GM10266 (cell line): ENCODE results near the gene KDM4C.

Experiments
- DNase-seq: peaks from one replicate; pipeline ENCODE4 v3.0.0; 2012; ENCODE audit errors: extremely low spot score
- CTCF ChIP-seq: IDR thresholded peaks from 2 replicates; pipeline ENCODE4 v1.5.1; 2012; ENCODE audit warnings: mild to moderate bottlenecking, low read depth; ENCODE audit not compliant: control insufficient read depth, insufficient read depth; ENCODE audit errors: missing control alignments

The KDM4C gene

GRCh38 chr9:7115606-7116005 lies 357.8 kb downstream of the KDM4C start:
- no peak for TF ChIP-seq CTCF
- DNase-seq, result no peak

- DNase-seq, result peak; percentile 21
These were observed 360.1 kb downstream of the KDM4C start for GRCh38 chr9:7117676-7118561.

GRCh38 chr9:7118633-7119032 lies 360.9 kb downstream of the KDM4C start:
- DNase-seq, result peak; percentile 12
- TF ChIP-seq CTCF, result no peak

More at GRCh38 chr9:7117676-7118561, 360.1 kb downstream of the KDM4C start:
- no peak for TF ChIP-seq CTCF

GRCh38 chr9:7119612-7120011 lies 361.8 kb downstream of the KDM4C start:
- no peak for TF ChIP-seq CTCF

GRCh38 chr9:7121055-7121454 lies 363.3 kb downstream of the KDM4C start:
- no peak for TF ChIP-seq CTCF
- DNase-seq, result peak; percentile 18

More at GRCh38 chr9:7119612-7120011, 361.8 kb downstream of the KDM4C start:
- DNase-seq, result no peak

- DNase-seq, result no peak
- TF ChIP-seq CTCF, result no peak
These were observed 363.9 kb downstream of the KDM4C start for GRCh38 chr9:7121664-7122063.

GRCh38 chr9:7123743-7124142 lies 366.0 kb downstream of the KDM4C start:
- no peak for TF ChIP-seq CTCF
- no peak for DNase-seq
